Gastrocnemius medialis (tissue), 4 donors: Measurements from ENCODE around the gene IFNA5.

Experiments used
- CTCF ChIP-seq, 5 experiments: fragments of 450-650 bp in 3 of 5; fragments of 200-600 bp in 2 of 5; sonication (generic) in 2 of 5; IDR thresholded peaks in 4 of 5; conservative IDR thresholded peaks in 1 of 5; 1 replicate in 4 of 5; 2 replicates in 1 of 5; pipeline ENCODE4 v1.5.1; 2016 to 2019; ENCODE audit warnings: antibody characterized with exemption in 5 of 5, mild to moderate bottlenecking in 3 of 5, moderate library complexity in 3 of 5
- POLR2A ChIP-seq, 2 donors: fragments of 450-650 bp; IDR thresholded peaks; one replicate each; pipeline ENCODE4 v1.6.1; 2017; ENCODE audit warnings: antibody characterized with exemption in 2 of 2, mild to moderate bottlenecking in 2 of 2, moderate library complexity in 2 of 2

- no peak for TF ChIP-seq CTCF (IDR thresholded peaks at IDR 0.05 in 4 of 5, conservative IDR thresholded peaks at IDR 0.05 in 1 of 5)
- no peak for TF ChIP-seq POLR2A (IDR thresholded peaks at IDR 0.05)
Measured at GRCh38 chr9:21294364-21294774, 10.7 kb downstream of the IFNA5 start.
